GM23338 (cell line): ENCODE results near the gene UBASH3A.

Experiments
- CTCF ChIP-seq, 2 experiments: fragments of 200-600 bp in 1 of 2; sonication (generic) in 1 of 2; conservative IDR thresholded peaks; 2 replicates each; pipeline versions ENCODE4 v1.5.1 to v1.6.1; 2016 to 2017; ENCODE audit warnings: antibody characterized with exemption in 2 of 2, low read depth in 2 of 2, mild to moderate bottlenecking in 2 of 2, moderate library complexity in 1 of 2
- POLR2AphosphoS5 ChIP-seq: IDR thresholded peaks from 2 replicates; pipeline ENCODE4 v1.6.1; 2016; ENCODE audit warnings: antibody characterized with exemption, low read depth
- REST ChIP-seq: IDR thresholded peaks from one replicate; pipeline ENCODE4 v1.6.1; 2018; ENCODE audit warnings: antibody characterized with exemption; ENCODE audit not compliant: unreplicated experiment

- TF ChIP-seq CTCF (conservative IDR thresholded peaks at IDR 0.05; ENCODE audit: low read depth in 2 of 2), result no peak
- no peak for TF ChIP-seq REST
- TF ChIP-seq POLR2AphosphoS5, result no peak
These were observed 47.1 kb upstream of the UBASH3A start for GRCh38 chr21:42356650-42357049.
